NB4 (cell line): ENCODE measurements around the gene LEPROT.

ENCODE experiments used
- CTCF ChIP-seq: IDR thresholded peaks from one replicate; pipeline ENCODE4 v1.5.1; 2012; ENCODE audit warnings: low read depth, low read length
- POLR2A ChIP-seq: IDR thresholded peaks from 2 replicates; pipeline ENCODE4 v1.6.1; 2011; ENCODE audit warnings: mild to moderate bottlenecking; ENCODE audit not compliant: insufficient read length; ENCODE audit errors: extremely low read depth

- no peak for TF ChIP-seq CTCF
- no peak for TF ChIP-seq POLR2A
These were observed 31.4 kb upstream of the LEPROT start for GRCh38 chr1:65388908-65389695.
